SKM-1 (cell line): ENCODE results near the gene RNASE9.
"Not testable (repeated sequence)": the region's sequence is repeated elsewhere in the genome, so short reads cannot be mapped to it uniquely, and the experiment has no call there.

ENCODE experiments used
- DNase-seq: peaks from one replicate; lab custom pipeline; 2025; ENCODE audit not compliant: unreplicated experiment; lab: John Stamatoyannopoulos, UW

The RNASE9 gene

DNA sequence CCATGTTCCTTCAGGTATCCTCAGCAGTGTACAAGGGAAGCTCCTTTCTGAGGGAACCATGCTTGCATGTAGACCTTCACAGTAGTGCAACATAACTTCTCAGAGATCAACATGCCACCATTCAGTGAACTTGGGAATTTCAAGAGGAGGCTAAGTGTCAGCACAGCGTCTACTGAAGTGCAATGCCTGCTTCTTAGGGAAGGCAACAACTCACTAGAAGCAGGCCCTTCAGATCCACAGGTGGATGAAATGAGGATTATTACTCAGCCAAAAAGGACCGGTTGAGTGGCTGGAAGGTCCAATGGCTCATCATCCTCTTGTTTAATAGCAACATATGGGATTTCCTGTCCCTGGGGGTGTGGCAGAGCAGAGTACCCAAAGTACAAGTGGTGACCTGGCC lies 36.8 kb downstream of the RNASE9 start:
- no peak for DNase-seq

DNA sequence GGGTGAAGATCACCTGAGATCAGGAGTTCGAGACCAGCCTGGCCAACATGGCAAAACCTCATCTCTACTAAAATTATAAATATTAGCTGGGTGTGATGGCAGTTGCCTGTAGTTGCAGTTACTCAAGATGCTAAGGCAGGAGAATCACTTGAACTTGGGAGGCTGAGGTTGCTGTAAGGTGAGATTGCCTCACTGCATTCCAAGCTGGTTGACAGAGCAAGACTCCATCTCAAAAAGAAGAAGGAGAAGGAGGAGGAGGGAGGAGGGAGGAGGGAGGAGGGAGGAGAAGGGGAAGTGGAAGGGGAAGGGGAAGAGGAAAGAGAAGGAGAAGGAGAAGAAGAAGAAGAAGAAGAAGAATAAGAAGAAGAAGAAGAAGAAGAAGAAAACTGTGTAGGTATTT lies 38.5 kb downstream of the RNASE9 start:
- DNase-seq, result no peak

- no peak for DNase-seq
Observed at GRCh38 chr14:20516921-20517320, 43.9 kb downstream of the RNASE9 start.

DNA sequence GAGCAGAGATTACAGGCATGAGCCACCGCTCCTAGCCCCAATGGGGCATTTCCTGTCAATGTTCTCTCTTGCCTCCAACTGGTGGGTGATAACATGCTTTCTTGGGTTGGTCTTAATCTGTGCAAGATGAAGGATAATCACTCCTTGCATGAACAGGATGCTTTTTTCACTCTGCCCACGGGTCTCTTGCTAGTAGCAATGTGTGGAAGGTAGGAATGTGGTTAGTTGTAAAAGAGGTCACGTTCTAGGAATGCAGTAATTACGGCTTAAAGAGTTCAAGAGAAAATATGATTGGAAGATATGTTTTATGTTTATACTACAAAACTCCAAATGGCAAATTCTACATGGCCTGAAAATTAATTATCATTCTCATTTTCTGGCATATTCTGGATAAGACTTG lies 45.0 kb downstream of the RNASE9 start:
- DNase-seq, result no peak

- DNase-seq, result no peak
Observed at GRCh38 chr14:20512177-20512905, 48.5 kb downstream of the RNASE9 start.

DNA sequence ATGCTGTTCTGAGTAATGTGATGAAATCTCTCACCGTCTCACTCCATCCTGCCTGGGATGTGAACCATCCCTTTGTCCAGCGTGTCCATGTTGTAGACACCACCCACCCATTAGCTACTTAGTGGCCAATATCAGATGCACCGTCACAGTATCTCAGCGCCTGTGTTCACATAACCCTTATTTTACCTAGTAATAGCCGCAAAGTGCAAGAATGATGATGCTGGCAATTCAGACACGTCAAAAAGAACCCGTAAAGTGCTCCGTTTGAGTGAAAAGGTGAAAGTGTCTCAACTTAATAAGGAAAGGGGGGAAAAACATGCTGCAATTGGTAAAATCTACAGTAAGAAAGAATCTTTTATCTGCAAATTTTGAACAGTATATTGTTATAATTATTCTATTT lies 52.5 kb downstream of the RNASE9 start:
- DNase-seq, result no peak

GRCh38 chr14:20507537-20507936 lies 53.3 kb downstream of the RNASE9 start:
- DNase-seq, result not testable (repeated sequence)

DNA sequence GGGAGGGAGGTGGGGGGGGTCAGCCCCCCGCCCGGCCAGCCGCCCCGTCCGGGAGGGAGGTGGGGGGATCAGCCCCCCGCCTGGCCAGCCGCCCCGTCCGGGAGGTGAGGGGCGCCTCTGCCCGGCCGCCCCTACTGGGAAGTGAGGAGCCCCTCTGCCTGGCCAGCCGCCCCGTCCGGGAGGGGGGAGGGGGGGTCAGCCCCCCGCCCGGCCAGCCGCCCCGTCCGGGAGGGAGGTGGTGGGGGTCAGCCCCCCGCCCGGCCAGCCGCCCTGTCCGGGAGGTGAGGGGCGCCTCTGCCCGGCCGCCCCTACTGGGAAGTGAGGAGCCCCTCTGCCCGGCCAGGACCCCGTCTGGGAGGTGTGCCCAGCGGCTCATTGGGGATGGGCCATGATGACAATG lies 54.1 kb downstream of the RNASE9 start:
- not testable (repeated sequence) for DNase-seq

DNA sequence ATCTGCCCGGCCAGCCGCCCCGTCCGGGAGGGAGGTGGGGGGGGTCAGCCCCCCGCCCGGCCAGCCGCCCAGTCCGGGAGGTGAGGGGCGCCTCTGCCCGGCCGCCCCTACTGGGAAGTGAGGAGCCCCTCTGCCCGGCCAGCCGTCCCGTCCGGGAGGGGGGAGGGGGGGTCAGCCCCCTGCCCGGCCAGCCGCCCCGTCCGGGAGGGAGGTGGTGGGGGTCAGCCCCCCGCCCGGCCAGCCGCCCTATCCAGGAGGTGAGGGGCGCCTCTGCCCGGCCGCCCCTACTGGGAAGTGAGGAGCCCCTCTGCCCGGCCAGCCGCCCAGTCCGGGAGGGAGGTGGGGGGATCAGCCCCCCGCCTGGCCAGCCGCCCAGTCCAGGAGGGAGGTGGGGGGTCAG lies 54.6 kb downstream of the RNASE9 start:
- DNase-seq, result not testable (repeated sequence)
